Heart left ventricle (tissue), 16 donors: ENCODE data around the gene CDC25B. TPM values are rescaled to one million over a fixed set of nuclear protein-coding genes. Genes with fewer than 3 reads are reported as not detected.

Experiments used
- ATAC-seq, 4 donors: fragments of 200-7000 bp; cut with Tn5 transposase; one replicate each; pipeline ENCODE4 v1.9.1; 2020 to 2022; ENCODE audit warnings: moderate library complexity in 4 of 4, mild to moderate bottlenecking in 3 of 4, moderate number of reproducible peaks in 1 of 4
- DNase-seq, 5 donors: peaks; one replicate each; pipeline ENCODE4 v3.0.0-alpha.2; 2020
- H3K27ac ChIP-seq, 12 donors: fragments of 200-600 bp; sonication (generic) in 4 of 12; one replicate each; pipeline versions ENCODE4 v1.5.0 to v1.8.0; 2016 to 2022; ENCODE audit warnings: mild to moderate bottlenecking in 2 of 12
- H3K27me3 ChIP-seq, 9 donors: fragments of 200-600 bp; sonication (generic) in 2 of 9; one replicate each; pipeline versions ENCODE4 v1.5.1 to v1.8.0; 2016 to 2022; ENCODE audit warnings: mild to moderate bottlenecking in 3 of 9
- H3K36me3 ChIP-seq, 9 donors: fragments of 200-600 bp; sonication (generic) in 2 of 9; one replicate each; pipeline versions ENCODE4 v1.5.0 to v1.8.0; 2018 to 2022; ENCODE audit warnings: mild to moderate bottlenecking in 2 of 9
- H3K4me1 ChIP-seq, 12 donors: fragments of 200-600 bp; sonication (generic) in 4 of 12; one replicate each; pipeline versions ENCODE4 v1.5.0 to v1.8.0; 2016 to 2022; ENCODE audit warnings: mild to moderate bottlenecking in 3 of 12
- H3K4me3 ChIP-seq, 12 donors: fragments of 200-600 bp; sonication (generic) in 4 of 12; one replicate each; pipeline versions ENCODE4 v1.5.0 to v1.8.0; 2017 to 2022; ENCODE audit warnings: mild to moderate bottlenecking in 9 of 12, moderate library complexity in 4 of 12
- H3K9me3 ChIP-seq, 12 donors: fragments of 200-600 bp; sonication (generic) in 4 of 12; one replicate each; pipeline versions ENCODE4 v1.5.0 to v1.8.0; 2016 to 2022; ENCODE audit warnings: mild to moderate bottlenecking in 1 of 12
- POLR2A ChIP-seq, 2 donors: fragments of 450-650 bp; IDR thresholded peaks; one replicate each; pipeline ENCODE4 v1.6.1; 2017; ENCODE audit warnings: antibody characterized with exemption in 2 of 2, mild to moderate bottlenecking in 2 of 2, moderate library complexity in 2 of 2
- WGBS, 4 donors: extraction: QIAGEN DNeasy Blood & Tissue Kit in 2 of 4; methylation state at CpG; one replicate each; pipeline versions ENCODE4 v1.1.5 to v1.1.7; 2013 to 2018; 5-methylcytosine and 5-hydroxymethylcytosine counted together
- intact Hi-C, 10 donors: fragments of 100-400 bp; cut with DNase I; formaldehyde crosslinking; loops; one replicate each; pipeline versions ENCODE4 v1.11.1 to v1.14.2; 2022
- polyA plus RNA-seq, 2 donors: library from polyadenylated mRNA; stranded (reverse); fragments of 200-250 nt; gene quantifications; one replicate each; pipeline ENCODE4 v1.2.3, GENCODE V29; 2013
- total RNA-seq, 9 donors: library from RNA; depleted of rRNA in 2 of 9; stranded (reverse); fragments of >200 nt in 2 of 9; fragmentation: NEBNext Ultra II Directional in 3 of 9; extraction: Animal tissue kit (Norgen Biotek cat#: 25700) in 3 of 9; gene quantifications; one replicate each; pipeline versions ENCODE4 v1.1.0 to v1.2.4, GENCODE V29; 2016 to 2023
- TF ChIP-seq, protein P1 (sequence below), 12 donors: fragments of 200-600 bp; sonication (generic) in 4 of 12; IDR thresholded peaks; one replicate each; pipeline versions ENCODE4 v1.5.0 to v1.8.0; 2018 to 2022; ENCODE audit warnings: antibody characterized with exemption in 12 of 12, mild to moderate bottlenecking in 5 of 12
- donor health status: ischemic (EF 13 %, LVEDD 7.1; RV severe dilation, severe dysfunction).
- donor health status: healthy with polysubstance abuse.
- donor health status: DM: no; HTN: yes; CAD: no.
- donor health status: DM: no; HTN: no; CAD: no.
- donor health status: ischemic (EF 25% LVEDD 6.9; RV normal size, moderate dysfunction).
- donor health status: ischemic (EF 25% LVEDD 5.7; RV mildly dilated, moderate dysfunction).
- donor health status: healthy.
- donor health status: DM: yes; HTN: yes; CAD: no.
- donor health status: ischemic (EF 35%, LVEDD 5.7; RV mildly dilated, moderate dysfunction).
- donor health status: nonischemic (EF 11% LVEDD 7.7; RV severe dilation, severe dysfunction).
- donor health status: DM: yes; HTN: yes; CAD: no.
- donor health status: PGD.
- donor health status: ischemic (EF 29% LVEDD 5.4; RV normal size, mild dysfunction).
- donor health status: nonischemic (EF 23%, LVEDD 6.1; RV moderate dilation, normal function).

Gene CDC25B
- total and polyA plus RNA-seq, 11 donors = 4.0 to 30.4 (median 8.6) TPM

DNA sequence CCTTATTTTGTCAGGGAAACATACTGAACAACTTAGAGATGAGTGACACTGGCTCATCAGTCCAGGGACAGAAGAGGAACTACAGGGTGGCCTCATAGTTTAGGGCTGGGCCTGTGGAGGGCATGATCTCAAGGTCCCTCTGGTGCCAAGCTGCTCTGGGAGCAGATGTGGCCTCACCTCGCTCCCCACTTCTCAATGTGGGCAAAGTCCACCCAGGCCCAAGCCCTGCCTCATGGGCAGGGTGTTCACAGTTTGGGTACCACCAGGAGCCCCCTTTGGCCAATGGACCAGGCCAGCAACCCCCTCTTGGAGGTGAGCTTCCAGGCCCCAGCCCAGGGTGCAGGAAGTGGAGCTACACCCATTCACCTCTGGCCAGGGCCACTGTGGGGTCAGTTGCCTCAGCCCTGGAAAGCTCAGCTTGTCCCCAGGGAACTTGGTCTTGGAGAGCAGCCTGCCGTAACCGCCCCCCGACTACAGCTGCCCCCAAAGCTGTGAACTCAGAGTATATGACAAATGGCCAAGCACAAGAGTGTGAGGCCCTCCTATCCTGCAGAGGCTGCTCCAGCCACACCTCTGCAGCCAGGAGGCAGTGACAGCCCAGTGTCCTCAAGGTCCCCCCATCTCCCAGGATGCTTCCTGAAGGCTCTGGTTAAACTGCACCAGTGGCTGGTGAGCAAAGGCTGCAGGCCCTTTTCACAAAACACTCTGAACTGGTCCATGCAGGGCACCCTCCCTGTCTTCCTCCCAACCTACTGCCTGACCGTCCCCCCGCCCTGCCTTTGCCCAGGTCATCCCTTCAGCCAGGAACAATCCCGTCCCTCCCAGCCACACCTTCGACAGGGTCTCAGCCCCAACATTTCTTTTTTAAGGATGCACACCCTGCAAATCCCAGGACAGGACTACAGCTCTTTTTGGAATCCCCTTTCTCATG lies 32.2 kb upstream of the CDC25B start:
- no peaks in the 10 kb centered on the region for H3K9me3 ChIP-seq
- no peak for TF ChIP-seq POLR2A (IDR thresholded peaks at IDR 0.05)
- TF ChIP-seq, protein P1, sequence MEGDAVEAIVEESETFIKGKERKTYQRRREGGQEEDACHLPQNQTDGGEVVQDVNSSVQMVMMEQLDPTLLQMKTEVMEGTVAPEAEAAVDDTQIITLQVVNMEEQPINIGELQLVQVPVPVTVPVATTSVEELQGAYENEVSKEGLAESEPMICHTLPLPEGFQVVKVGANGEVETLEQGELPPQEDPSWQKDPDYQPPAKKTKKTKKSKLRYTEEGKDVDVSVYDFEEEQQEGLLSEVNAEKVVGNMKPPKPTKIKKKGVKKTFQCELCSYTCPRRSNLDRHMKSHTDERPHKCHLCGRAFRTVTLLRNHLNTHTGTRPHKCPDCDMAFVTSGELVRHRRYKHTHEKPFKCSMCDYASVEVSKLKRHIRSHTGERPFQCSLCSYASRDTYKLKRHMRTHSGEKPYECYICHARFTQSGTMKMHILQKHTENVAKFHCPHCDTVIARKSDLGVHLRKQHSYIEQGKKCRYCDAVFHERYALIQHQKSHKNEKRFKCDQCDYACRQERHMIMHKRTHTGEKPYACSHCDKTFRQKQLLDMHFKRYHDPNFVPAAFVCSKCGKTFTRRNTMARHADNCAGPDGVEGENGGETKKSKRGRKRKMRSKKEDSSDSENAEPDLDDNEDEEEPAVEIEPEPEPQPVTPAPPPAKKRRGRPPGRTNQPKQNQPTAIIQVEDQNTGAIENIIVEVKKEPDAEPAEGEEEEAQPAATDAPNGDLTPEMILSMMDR (IDR thresholded peaks at IDR 0.05) = no peak
- peaks cover 0 to 5% (median 0%) of the 10 kb centered on the region in 9 donors for H3K36me3 ChIP-seq
- peaks cover 0 to 45% (median 22%) of the 10 kb centered on the region in 12 donors for H3K4me1 ChIP-seq
- ATAC-seq = no peak
- WGBS, 4 donors = 75 to 85% (median 81%) methylated on average over 8 of the region's 8 CpGs
- no peaks in the 10 kb centered on the region for H3K27me3 ChIP-seq
- DNase-seq = peak in 2 of 5 donors; percentile 25 to 63
- intact Hi-C loops = no loop called here
- no peak overlapping the region for H3K4me3 ChIP-seq
- H3K27ac ChIP-seq = peak overlapping the region in 6 of 12 donors; percentile 13 to 96 (median 48)

DNA sequence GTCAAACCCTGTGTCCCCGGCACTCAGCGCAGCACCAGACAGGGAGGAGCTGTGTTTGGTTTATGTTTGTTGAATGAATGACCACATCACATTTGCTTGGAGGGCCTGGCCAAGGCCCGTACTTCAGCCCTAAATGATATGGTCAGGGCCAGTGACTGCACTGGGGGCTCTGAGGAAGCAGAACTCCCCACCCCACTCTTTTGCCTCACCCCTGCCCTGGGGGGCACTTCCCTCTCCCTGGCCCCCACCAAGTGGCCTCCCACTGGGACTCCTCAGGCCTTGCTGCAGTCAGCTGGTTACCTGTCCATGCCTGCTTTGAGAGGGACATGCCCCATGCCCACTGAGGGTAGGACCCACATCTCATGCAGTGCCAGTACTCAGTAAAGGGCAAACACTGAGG lies 31.5 kb upstream of the CDC25B start:
- TF ChIP-seq, protein P1 (IDR thresholded peaks at IDR 0.05) = no peak
- TF ChIP-seq POLR2A (IDR thresholded peaks at IDR 0.05) = no peak
- Histone ChIP-seq H3K27me3 (no peaks in the 10 kb centered on the region), H3K9me3 (no peaks in the 10 kb centered on the region), H3K4me3 (no peak overlapping the region), H3K36me3 (peaks cover 0 to 4% (median 0%) of the 10 kb centered on the region in 9 donors), H3K27ac (peak overlapping the region in 8 of 12 donors; percentile 16 to 96 (median 48)), H3K4me1 (peaks cover 0 to 47% (median 22%) of the 10 kb centered on the region in 12 donors)
- WGBS, 4 donors = 84 to 97% (median 90%) methylated on average over 3 of the region's 3 CpGs
- intact Hi-C loops = loop anchor here in 4 of 10 donors (5.0 kb wide), 3 partner anchors 47 to 87 kb away; partner anchors contain the start of gene SIGLEC1 (in 1 of the 4)
- ATAC-seq (no peak), DNase-seq (peak in 1 of 5 donors; percentile 30)

DNA sequence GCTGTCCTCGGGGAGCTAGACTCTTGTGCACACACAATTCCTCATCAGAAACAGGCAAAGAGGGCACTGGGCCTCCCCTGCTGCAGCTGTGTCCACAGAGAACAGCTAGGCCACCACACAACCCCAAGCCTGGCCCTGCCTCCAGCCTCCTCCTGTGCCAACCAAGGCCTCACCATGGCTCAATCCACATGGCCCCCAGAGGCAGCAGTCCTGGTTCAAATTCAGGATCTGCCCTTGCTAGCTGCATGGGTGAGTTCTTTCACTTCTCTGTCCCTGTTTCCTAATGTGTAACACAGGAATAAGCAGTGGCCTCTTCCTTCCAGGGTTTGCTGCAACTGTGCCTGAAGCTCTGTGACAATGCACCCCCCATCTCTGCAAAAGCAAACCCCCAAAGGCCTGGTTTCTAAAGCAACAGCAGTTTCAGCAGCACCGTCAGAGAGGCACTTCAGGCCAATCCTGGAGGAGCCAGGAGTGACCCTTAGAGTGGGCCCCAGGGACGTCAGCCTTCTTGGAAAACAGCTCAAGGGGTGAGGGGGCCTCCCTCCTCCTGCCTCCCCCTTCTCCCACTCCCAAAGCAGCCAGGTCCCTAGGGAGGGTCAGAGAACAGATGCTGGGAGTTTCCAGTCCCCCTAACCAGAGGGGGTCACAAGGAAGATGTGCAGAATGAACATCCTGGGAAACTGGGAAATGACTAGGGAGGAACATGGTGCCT lies 30.8 kb upstream of the CDC25B start:
- ATAC-seq (no peak), DNase-seq (peak; percentile 63 to 83 (median 70))
- Histone ChIP-seq H3K27ac (peak overlapping the region in 8 of 12 donors; percentile 28 to 96 (median 77)), H3K4me3 (peak overlapping the region in 4 of 12 donors; percentile 3 to 78 (median 63)), H3K27me3 (no peaks in the 10 kb centered on the region), H3K36me3 (peaks cover 0 to 4% (median 0%) of the 10 kb centered on the region in 9 donors), H3K4me1 (peaks cover 0 to 47% (median 22%) of the 10 kb centered on the region in 12 donors), H3K9me3 (no peaks in the 10 kb centered on the region)
- 66 to 86% (median 75%) methylated on average over 3 of the region's 3 CpGs for whole genome bisulfite sequencing, 4 donors
- intact Hi-C loops = loop anchor here in 4 of 10 donors (5.0 kb wide), 3 partner anchors 48 to 88 kb away; partner anchors contain the start of gene SIGLEC1 (in 1 of the 4)
- TF ChIP-seq, protein P1 (IDR thresholded peaks at IDR 0.05) = no peak
- no peak for TF ChIP-seq POLR2A (IDR thresholded peaks at IDR 0.05)
